ENCODE measurements around the gene NOTCH3. TPM values are rescaled to one million over a fixed set of nuclear protein-coding genes. Genes with fewer than 3 reads are reported as not detected.

Gene NOTCH3
- total and polyA plus RNA-seq, 4 donors, result 0.49 to 3.7 (median 2.9) TPM

DNA sequence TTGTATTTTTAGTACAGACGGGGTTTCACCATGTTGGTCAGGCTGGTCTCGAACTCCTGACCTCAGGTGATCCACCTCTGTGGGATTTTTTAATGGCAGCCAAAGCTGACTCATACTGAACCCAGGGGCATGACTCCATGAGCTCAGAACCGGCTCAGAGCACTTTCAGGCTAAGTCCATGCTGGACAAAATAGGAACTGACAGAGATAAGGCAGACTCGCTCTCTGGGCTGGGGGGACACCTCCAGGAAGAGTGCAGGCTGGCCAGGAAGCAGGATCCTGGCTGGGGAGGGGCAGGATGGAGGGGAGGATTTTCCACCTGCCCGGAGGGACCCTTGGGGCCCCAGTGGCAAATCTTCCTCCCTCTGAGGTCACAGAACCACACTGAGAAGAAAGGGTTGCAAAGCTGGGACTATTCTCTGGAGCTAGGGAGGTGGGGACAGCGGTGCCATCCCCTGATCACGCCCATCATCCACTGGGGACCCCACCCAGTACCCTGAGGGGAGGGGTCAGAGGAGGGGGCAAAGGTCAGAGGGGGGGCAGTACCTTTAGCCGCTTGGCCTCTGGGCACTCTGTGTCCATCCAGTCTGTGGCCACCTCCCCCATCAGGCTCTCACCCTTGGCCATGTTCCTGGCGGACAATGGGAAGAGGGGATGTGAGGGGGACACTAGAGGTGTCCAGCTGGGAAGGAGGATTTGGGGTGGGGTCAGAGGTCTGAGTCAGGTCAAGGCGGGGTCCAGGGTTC lies 31.1 kb downstream of the NOTCH3 start (continued):
- no peak for TF ChIP-seq GABPA (IDR thresholded peaks at IDR 0.05 in 1 of 2, conservative IDR thresholded peaks at IDR 0.05 in 1 of 2)
- TF ChIP-seq JUND (IDR thresholded peaks at IDR 0.05), result no peak
- no peak for TF ChIP-seq RXRA (IDR thresholded peaks at IDR 0.05)
- TF ChIP-seq RAD21 (IDR thresholded peaks at IDR 0.05), result no peak

DNA sequence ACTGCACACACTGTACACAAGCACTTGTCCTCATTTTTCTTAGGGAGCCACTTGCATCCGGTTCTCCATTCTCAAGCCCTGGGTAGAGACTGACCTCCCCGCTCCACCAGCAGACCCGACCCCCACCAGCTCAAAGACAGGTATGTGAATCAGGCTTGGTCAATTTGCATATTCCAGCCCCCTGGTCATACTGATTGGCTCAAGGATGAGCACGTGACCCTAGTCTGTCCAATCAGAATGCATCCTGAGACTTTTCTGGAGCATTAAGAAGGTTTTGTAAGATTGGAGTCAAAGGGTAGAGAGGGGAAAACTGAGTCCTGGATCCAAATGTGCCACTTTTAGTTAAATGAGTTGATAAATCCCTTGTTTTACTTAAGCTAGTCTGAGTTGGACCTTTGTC lies 34.1 kb downstream of the NOTCH3 start:
- Histone ChIP-seq H3K9ac (ENCODE audit: low read depth in 1 of 2, low read length in 2 of 2) (no peak overlapping the region), H3K9me3 (ENCODE audit: control insufficient read depth in 4 of 4, low read length in 3 of 4) (peaks cover 0 to 7% (median under 1%) of the 10 kb centered on the region in 4 donors), H3K27me3 (ENCODE audit: control insufficient read depth in 4 of 4, insufficient read depth in 4 of 4, low read length in 3 of 4) (no peaks in the 10 kb centered on the region), H3K27ac (ENCODE audit: low read depth in 1 of 2, low read length in 2 of 2) (no peak overlapping the region), H3K36me3 (ENCODE audit: control insufficient read depth in 4 of 4, insufficient read depth in 3 of 4, low read depth in 1 of 4, low read length in 3 of 4) (peaks cover 0 to 1% (median 0%) of the 10 kb centered on the region in 4 donors), H3K4me3 (ENCODE audit: low read depth in 1 of 3, low read length in 3 of 3) (no peak overlapping the region), H3K4me1 (ENCODE audit: control insufficient read depth in 4 of 4, insufficient read depth in 4 of 4, low read length in 3 of 4) (no peaks in the 10 kb centered on the region)
- no peak for DNase-seq (ENCODE audit: low spot score)
- WGBS, result 66% methylated on average over 4 of the region's 4 CpGs
- TF ChIP-seq GABPA (IDR thresholded peaks at IDR 0.05 in 1 of 2, conservative IDR thresholded peaks at IDR 0.05 in 1 of 2) (no peak), EGR1 (IDR thresholded peaks at IDR 0.05; ENCODE audit: low read depth in 2 of 2) (no peak), HNF4G (IDR thresholded peaks at IDR 0.05) (no peak), FOXA2 (IDR thresholded peaks at IDR 0.05) (no peak), HNF4A (conservative IDR thresholded peaks at IDR 0.05) (no peak), NR2F2 (IDR thresholded peaks at IDR 0.05) (no peak), FOXA1 (IDR thresholded peaks at IDR 0.05) (no peak), SP1 (IDR thresholded peaks at IDR 0.05) (no peak), RAD21 (IDR thresholded peaks at IDR 0.05) (no peak), YY1 (IDR thresholded peaks at IDR 0.05) (no peak), RXRA (IDR thresholded peaks at IDR 0.05) (no peak)
- TF ChIP-seq, protein P1, sequence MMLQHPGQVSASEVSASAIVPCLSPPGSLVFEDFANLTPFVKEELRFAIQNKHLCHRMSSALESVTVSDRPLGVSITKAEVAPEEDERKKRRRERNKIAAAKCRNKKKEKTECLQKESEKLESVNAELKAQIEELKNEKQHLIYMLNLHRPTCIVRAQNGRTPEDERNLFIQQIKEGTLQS (IDR thresholded peaks at IDR 0.05), result no peak
- TF ChIP-seq, protein P2, sequence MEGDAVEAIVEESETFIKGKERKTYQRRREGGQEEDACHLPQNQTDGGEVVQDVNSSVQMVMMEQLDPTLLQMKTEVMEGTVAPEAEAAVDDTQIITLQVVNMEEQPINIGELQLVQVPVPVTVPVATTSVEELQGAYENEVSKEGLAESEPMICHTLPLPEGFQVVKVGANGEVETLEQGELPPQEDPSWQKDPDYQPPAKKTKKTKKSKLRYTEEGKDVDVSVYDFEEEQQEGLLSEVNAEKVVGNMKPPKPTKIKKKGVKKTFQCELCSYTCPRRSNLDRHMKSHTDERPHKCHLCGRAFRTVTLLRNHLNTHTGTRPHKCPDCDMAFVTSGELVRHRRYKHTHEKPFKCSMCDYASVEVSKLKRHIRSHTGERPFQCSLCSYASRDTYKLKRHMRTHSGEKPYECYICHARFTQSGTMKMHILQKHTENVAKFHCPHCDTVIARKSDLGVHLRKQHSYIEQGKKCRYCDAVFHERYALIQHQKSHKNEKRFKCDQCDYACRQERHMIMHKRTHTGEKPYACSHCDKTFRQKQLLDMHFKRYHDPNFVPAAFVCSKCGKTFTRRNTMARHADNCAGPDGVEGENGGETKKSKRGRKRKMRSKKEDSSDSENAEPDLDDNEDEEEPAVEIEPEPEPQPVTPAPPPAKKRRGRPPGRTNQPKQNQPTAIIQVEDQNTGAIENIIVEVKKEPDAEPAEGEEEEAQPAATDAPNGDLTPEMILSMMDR (IDR thresholded peaks at IDR 0.05; ENCODE audit: low read depth, low read length, missing input control), result no peak
- TF ChIP-seq, protein P3, sequence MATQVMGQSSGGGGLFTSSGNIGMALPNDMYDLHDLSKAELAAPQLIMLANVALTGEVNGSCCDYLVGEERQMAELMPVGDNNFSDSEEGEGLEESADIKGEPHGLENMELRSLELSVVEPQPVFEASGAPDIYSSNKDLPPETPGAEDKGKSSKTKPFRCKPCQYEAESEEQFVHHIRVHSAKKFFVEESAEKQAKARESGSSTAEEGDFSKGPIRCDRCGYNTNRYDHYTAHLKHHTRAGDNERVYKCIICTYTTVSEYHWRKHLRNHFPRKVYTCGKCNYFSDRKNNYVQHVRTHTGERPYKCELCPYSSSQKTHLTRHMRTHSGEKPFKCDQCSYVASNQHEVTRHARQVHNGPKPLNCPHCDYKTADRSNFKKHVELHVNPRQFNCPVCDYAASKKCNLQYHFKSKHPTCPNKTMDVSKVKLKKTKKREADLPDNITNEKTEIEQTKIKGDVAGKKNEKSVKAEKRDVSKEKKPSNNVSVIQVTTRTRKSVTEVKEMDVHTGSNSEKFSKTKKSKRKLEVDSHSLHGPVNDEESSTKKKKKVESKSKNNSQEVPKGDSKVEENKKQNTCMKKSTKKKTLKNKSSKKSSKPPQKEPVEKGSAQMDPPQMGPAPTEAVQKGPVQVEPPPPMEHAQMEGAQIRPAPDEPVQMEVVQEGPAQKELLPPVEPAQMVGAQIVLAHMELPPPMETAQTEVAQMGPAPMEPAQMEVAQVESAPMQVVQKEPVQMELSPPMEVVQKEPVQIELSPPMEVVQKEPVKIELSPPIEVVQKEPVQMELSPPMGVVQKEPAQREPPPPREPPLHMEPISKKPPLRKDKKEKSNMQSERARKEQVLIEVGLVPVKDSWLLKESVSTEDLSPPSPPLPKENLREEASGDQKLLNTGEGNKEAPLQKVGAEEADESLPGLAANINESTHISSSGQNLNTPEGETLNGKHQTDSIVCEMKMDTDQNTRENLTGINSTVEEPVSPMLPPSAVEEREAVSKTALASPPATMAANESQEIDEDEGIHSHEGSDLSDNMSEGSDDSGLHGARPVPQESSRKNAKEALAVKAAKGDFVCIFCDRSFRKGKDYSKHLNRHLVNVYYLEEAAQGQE (IDR thresholded peaks at IDR 0.05), result no peak
- TF ChIP-seq, protein P4, sequence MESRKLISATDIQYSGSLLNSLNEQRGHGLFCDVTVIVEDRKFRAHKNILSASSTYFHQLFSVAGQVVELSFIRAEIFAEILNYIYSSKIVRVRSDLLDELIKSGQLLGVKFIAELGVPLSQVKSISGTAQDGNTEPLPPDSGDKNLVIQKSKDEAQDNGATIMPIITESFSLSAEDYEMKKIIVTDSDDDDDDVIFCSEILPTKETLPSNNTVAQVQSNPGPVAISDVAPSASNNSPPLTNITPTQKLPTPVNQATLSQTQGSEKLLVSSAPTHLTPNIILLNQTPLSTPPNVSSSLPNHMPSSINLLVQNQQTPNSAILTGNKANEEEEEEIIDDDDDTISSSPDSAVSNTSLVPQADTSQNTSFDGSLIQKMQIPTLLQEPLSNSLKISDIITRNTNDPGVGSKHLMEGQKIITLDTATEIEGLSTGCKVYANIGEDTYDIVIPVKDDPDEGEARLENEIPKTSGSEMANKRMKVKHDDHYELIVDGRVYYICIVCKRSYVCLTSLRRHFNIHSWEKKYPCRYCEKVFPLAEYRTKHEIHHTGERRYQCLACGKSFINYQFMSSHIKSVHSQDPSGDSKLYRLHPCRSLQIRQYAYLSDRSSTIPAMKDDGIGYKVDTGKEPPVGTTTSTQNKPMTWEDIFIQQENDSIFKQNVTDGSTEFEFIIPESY (IDR thresholded peaks at IDR 0.05), result no peak

All from liver (tissue), 9 donors.